ENCODE measurements around the gene GID8. TPM values are rescaled to one million over a fixed set of nuclear protein-coding genes. Genes with fewer than 3 reads are reported as not detected.

The GID8 gene
- total and polyA plus RNA-seq, 2 experiments from 2014 or later, result 41.8 to 106 TPM

DNA sequence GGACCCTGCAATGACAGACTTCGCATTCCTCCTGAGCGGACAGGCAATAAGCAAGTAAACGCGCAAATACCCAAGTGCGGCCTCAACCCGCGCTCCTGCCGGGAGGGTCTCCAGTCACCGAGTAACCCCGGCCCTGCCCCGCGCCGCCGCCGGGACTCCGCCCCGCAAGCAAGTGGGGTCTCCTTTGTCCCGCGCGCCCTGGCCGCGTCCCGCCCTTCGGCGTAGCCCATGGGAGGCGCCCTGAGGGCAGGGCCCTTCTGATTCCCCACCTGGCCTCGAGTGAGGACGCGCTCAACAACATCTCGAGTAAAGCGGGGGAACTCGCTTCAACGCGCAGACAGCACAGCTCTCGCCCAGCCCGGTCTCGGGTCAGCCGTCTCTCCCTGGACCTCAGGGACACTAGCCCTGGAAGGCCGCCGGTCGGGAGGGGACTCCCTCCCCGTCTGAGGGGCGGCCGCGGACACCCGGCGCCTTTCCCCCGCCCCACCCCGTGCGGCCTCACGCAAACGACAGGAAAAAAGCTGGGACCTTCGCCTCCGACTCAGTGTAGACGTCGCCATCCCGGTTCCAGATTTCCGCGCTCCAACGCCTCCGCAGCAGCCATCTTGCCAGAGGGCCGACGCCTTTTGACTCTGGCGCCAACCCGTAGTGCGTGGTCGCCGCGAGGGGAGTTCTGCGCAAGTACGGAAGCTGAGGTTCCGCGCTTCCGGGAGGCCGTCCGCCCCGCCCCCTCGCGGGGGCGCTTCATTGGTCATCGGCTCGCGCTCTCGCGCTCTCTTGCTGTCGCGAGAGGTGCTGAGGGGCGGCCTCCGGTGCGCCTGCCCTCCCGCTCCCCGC, 461 bp upstream of the GID8 start:
- H3F3A ChIP-seq (replicated peaks; ENCODE audit: low read depth), result peaks cover 55% of the 10 kb centered on the region
- H3K36me3 ChIP-seq (ENCODE audit: insufficient read depth), result peaks cover 22% of the 10 kb centered on the region
- peak overlapping the region; percentile 98 for H3K27ac Mint-ChIP-seq
- peaks cover 21% of the 10 kb centered on the region for H3K4me1 Mint-ChIP-seq
- H3K4me1 ChIP-seq (ENCODE audit: insufficient read depth), result peaks cover 60% of the 10 kb centered on the region
- peaks cover 11% of the 10 kb centered on the region for H3K27me3 Mint-ChIP-seq (ENCODE audit: insufficient read depth, low read depth, poor library complexity)
- H4K20me1 ChIP-seq (replicated peaks; ENCODE audit: insufficient read depth), result peaks cover 72% of the 10 kb centered on the region
- peak overlapping the region; percentile 100 for H3K4me3 ChIP-seq
- no peaks in the 10 kb centered on the region for H3K27me3 ChIP-seq (ENCODE audit: insufficient read depth)
- peak; percentile 96 for TF ChIP-seq POLR2AphosphoS5 (IDR thresholded peaks at IDR 0.05; ENCODE audit: low read depth)
- TF ChIP-seq, protein P1, sequence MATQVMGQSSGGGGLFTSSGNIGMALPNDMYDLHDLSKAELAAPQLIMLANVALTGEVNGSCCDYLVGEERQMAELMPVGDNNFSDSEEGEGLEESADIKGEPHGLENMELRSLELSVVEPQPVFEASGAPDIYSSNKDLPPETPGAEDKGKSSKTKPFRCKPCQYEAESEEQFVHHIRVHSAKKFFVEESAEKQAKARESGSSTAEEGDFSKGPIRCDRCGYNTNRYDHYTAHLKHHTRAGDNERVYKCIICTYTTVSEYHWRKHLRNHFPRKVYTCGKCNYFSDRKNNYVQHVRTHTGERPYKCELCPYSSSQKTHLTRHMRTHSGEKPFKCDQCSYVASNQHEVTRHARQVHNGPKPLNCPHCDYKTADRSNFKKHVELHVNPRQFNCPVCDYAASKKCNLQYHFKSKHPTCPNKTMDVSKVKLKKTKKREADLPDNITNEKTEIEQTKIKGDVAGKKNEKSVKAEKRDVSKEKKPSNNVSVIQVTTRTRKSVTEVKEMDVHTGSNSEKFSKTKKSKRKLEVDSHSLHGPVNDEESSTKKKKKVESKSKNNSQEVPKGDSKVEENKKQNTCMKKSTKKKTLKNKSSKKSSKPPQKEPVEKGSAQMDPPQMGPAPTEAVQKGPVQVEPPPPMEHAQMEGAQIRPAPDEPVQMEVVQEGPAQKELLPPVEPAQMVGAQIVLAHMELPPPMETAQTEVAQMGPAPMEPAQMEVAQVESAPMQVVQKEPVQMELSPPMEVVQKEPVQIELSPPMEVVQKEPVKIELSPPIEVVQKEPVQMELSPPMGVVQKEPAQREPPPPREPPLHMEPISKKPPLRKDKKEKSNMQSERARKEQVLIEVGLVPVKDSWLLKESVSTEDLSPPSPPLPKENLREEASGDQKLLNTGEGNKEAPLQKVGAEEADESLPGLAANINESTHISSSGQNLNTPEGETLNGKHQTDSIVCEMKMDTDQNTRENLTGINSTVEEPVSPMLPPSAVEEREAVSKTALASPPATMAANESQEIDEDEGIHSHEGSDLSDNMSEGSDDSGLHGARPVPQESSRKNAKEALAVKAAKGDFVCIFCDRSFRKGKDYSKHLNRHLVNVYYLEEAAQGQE (IDR thresholded peaks at IDR 0.05; ENCODE audit: unreplicated experiment), result peak; percentile 20
- TF ChIP-seq, protein P2, sequence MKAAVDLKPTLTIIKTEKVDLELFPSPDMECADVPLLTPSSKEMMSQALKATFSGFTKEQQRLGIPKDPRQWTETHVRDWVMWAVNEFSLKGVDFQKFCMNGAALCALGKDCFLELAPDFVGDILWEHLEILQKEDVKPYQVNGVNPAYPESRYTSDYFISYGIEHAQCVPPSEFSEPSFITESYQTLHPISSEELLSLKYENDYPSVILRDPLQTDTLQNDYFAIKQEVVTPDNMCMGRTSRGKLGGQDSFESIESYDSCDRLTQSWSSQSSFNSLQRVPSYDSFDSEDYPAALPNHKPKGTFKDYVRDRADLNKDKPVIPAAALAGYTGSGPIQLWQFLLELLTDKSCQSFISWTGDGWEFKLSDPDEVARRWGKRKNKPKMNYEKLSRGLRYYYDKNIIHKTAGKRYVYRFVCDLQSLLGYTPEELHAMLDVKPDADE (IDR thresholded peaks at IDR 0.05), result peak; percentile 71; the same call in 1 of the 2 replicates
- no peak for TF ChIP-seq EZH2 (IDR thresholded peaks at IDR 0.05; ENCODE audit: low read depth, unreplicated experiment)
- peak; percentile 62; the same call in 1 of the 2 replicates for TF ChIP-seq CREB1 (CRISPR knock-in tag; IDR thresholded peaks at IDR 0.05; ENCODE audit: low read depth)
- TF ChIP-seq ZNF114 (CRISPR knock-in tag; IDR thresholded peaks at IDR 0.05), result no peak
- TF ChIP-seq, protein P3, sequence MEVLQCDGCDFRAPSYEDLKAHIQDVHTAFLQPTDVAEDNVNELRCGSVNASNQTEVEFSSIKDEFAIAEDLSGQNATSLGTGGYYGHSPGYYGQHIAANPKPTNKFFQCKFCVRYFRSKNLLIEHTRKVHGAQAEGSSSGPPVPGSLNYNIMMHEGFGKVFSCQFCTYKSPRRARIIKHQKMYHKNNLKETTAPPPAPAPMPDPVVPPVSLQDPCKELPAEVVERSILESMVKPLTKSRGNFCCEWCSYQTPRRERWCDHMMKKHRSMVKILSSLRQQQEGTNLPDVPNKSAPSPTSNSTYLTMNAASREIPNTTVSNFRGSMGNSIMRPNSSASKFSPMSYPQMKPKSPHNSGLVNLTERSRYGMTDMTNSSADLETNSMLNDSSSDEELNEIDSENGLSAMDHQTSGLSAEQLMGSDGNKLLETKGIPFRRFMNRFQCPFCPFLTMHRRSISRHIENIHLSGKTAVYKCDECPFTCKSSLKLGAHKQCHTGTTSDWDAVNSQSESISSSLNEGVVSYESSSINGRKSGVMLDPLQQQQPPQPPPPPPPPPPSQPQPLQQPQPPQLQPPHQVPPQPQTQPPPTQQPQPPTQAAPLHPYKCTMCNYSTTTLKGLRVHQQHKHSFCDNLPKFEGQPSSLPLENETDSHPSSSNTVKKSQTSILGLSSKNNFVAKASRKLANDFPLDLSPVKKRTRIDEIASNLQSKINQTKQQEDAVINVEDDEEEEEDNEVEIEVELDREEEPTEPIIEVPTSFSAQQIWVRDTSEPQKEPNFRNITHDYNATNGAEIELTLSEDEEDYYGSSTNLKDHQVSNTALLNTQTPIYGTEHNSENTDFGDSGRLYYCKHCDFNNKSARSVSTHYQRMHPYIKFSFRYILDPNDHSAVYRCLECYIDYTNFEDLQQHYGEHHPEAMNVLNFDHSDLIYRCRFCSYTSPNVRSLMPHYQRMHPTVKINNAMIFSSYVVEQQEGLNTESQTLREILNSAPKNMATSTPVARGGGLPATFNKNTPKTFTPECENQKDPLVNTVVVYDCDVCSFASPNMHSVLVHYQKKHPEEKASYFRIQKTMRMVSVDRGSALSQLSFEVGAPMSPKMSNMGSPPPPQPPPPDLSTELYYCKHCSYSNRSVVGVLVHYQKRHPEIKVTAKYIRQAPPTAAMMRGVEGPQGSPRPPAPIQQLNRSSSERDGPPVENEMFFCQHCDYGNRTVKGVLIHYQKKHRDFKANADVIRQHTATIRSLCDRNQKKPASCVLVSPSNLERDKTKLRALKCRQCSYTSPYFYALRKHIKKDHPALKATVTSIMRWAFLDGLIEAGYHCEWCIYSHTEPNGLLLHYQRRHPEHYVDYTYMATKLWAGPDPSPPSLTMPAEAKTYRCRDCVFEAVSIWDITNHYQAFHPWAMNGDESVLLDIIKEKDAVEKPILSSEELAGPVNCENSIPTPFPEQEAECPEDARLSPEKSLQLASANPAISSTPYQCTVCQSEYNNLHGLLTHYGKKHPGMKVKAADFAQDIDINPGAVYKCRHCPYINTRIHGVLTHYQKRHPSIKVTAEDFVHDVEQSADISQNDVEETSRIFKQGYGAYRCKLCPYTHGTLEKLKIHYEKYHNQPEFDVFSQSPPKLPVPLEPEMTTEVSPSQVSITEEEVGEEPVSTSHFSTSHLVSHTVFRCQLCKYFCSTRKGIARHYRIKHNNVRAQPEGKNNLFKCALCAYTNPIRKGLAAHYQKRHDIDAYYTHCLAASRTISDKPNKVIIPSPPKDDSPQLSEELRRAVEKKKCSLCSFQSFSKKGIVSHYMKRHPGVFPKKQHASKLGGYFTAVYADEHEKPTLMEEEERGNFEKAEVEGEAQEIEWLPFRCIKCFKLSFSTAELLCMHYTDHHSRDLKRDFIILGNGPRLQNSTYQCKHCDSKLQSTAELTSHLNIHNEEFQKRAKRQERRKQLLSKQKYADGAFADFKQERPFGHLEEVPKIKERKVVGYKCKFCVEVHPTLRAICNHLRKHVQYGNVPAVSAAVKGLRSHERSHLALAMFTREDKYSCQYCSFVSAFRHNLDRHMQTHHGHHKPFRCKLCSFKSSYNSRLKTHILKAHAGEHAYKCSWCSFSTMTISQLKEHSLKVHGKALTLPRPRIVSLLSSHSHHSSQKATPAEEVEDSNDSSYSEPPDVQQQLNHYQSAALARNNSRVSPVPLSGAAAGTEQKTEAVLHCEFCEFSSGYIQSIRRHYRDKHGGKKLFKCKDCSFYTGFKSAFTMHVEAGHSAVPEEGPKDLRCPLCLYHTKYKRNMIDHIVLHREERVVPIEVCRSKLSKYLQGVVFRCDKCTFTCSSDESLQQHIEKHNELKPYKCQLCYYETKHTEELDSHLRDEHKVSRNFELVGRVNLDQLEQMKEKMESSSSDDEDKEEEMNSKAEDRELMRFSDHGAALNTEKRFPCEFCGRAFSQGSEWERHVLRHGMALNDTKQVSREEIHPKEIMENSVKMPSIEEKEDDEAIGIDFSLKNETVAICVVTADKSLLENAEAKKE (CRISPR knock-in tag; IDR thresholded peaks at IDR 0.05), result no peak
- TF ChIP-seq ZNF331 (CRISPR knock-in tag; IDR thresholded peaks at IDR 0.05; ENCODE audit: low read depth), result no peak
- no peak for TF ChIP-seq JUNB (IDR thresholded peaks at IDR 0.05; ENCODE audit: unreplicated experiment)
- H3K36me3 Mint-ChIP-seq (ENCODE audit: low read depth), result peaks cover 27% of the 10 kb centered on the region
- H3K79me2 ChIP-seq (replicated peaks; ENCODE audit: insufficient read depth), result peaks cover 95% of the 10 kb centered on the region
- DNase-seq (ENCODE audit: low spot score), result peak; percentile 96
- H3K9me3 Mint-ChIP-seq, result peaks cover 3% of the 10 kb centered on the region; the same call in 1 of the 3 replicates
- no peaks in the 10 kb centered on the region for H3K9me2 ChIP-seq (ENCODE audit: insufficient read depth)
- peak overlapping the region; percentile 97 for H3K4me2 ChIP-seq
- ATAC-seq, result peak; percentile 83
- peak overlapping the region; percentile 94 for H3K27ac ChIP-seq (ENCODE audit: low read depth)
- no peak overlapping the region; the same call in 2 of the 3 replicates for H3K4me3 Mint-ChIP-seq
- H2AFZ ChIP-seq, result no peak overlapping the region

Measured in GM23338 (cell line).